ENCODE data around the gene WWC1. TPM values are rescaled to one million over a fixed set of nuclear protein-coding genes. Genes with fewer than 3 reads are reported as not detected.

The WWC1 gene
- total and polyA plus RNA-seq, 10 of the 15 experiments (the other 5 are each of a cell fraction or from before 2014, with no cell fraction given), result 0.50 to 7.8 (median 2.5) TPM

- TF ChIP-seq HDAC2 (IDR thresholded peaks at IDR 0.05) (no peak), KDM1A (IDR thresholded peaks at IDR 0.05; ENCODE audit: borderline replicate concordance) (no peak), MEF2A (IDR thresholded peaks at IDR 0.05; ENCODE audit: insufficient read depth, low read depth, low read length) (no peak)
Observed at GRCh38 chr5:168266016-168266415, 25.4 kb upstream of the WWC1 start (continued).

- FAIRE-seq (peak; percentile 98), DNase-seq (ENCODE audit: low read depth, low spot score) (no peak), ATAC-seq (peak; percentile 97)
- Histone ChIP-seq H3K9ac (ENCODE audit: control insufficient read depth, insufficient read depth, low read length) (no peak overlapping the region), H3K79me2 (ENCODE audit: control insufficient read depth, insufficient read depth, low read length) (no peaks in the 10 kb centered on the region), H3K4me2 (ENCODE audit: control insufficient read depth, insufficient read depth) (peak overlapping the region; percentile 75), H3K27ac (ENCODE audit: control insufficient read depth, insufficient read depth) (no peak overlapping the region), H3K36me3 (ENCODE audit: control insufficient read depth in 2 of 2, insufficient read depth in 2 of 2, low read length in 1 of 2) (no peaks in the 10 kb centered on the region), H3K9me3 (replicated peaks; ENCODE audit: control insufficient read depth, insufficient read depth, low read length) (no peaks in the 10 kb centered on the region), H3K4me1 (ENCODE audit: control insufficient read depth, insufficient read depth, low read length) (peaks cover 3% of the 10 kb centered on the region), H2AFZ (ENCODE audit: control insufficient read depth, low read depth, low read length) (peak overlapping the region; percentile 76), H3K27me3 (replicated peaks in 1 of 2; ENCODE audit: control insufficient read depth in 2 of 2, insufficient read depth in 2 of 2, low read length in 1 of 2) (no peaks in the 10 kb centered on the region), H4K20me1 (ENCODE audit: control insufficient read depth, insufficient read depth) (no peaks in the 10 kb centered on the region), H3K4me3 (peak overlapping the region; percentile 56; the same call in 1 of the 2 replicates)
- ChIA-PET SMC1A (ENCODE audit: uncharacterized antibody, unreplicated experiment) (interaction anchor here (1.0 to 1.4 kb wide), 5 partner anchors 21 to 298 kb away, joined by 3 to 4 read pairs (median 3); no protein-coding TSS in a partner anchor), POLR2A (no interaction called here), CTCF (interaction anchor here (0.6 to 1.5 kb wide), 11 partner anchors 17 to 1324 kb away, joined by 3 to 7 read pairs (median 3); no protein-coding TSS in a partner anchor), RAD21 (ENCODE audit: unreplicated experiment) (interaction anchor here (0.8 to 1.3 kb wide), 5 partner anchors 21 to 437 kb away, joined by 3 read pairs; no protein-coding TSS in a partner anchor)
- BruUV-seq (replicated peaks), result no TSS peak
- WGBS (ENCODE audit: insufficient coverage, insufficient replicate concordance, low lambda C conversion rate, missing lambda C conversion rate), result 15% methylated on average over 30 of the region's 30 CpGs
- in situ Hi-C loops (cut with MboI) (loop anchor here (10.0 kb wide), 1 partner anchor 1036 kb away; the partner anchor contains the start of gene SLIT3), intact Hi-C loops (cut with micrococcal nuclease; ENCODE audit: unreplicated experiment) (loop anchor here (2.0 to 5.0 kb wide), 4 partner anchors 153 to 1034 kb away; partner anchors contain the start of gene RARS1)
- TF ChIP-seq SMC3 (IDR thresholded peaks at IDR 0.05; ENCODE audit: borderline replicate concordance, low read length) (peak; percentile 80), SMARCA5 (IDR thresholded peaks at IDR 0.05) (peak; percentile 14; the same call in 1 of the 2 replicates), TBL1XR1 (IDR thresholded peaks at IDR 0.05; ENCODE audit: low read depth, low read length) (0 out of 2 replicates have a peak, but pooled peaks have one; percentile 26), SP1 (IDR thresholded peaks at IDR 0.05; ENCODE audit: low read depth, low read length) (peak; percentile 7), CTCF (IDR thresholded peaks at IDR 0.05 in 2 of 3, conservative IDR thresholded peaks at IDR 0.05 in 1 of 3; ENCODE audit: control insufficient read depth in 2 of 3, extremely low read depth in 1 of 3, insufficient read depth in 1 of 3, low read depth in 3 of 3, low read length in 3 of 3) (peak; percentile 80 to 89 (median 81)), LARP7 (IDR thresholded peaks at IDR 0.05) (peak; percentile 42; the same call in 1 of the 2 replicates), NR2C2 (IDR thresholded peaks at IDR 0.05; ENCODE audit: borderline replicate concordance, control insufficient read depth, insufficient read length, low read depth) (no peak), IKZF2 (IDR thresholded peaks at IDR 0.05) (0 out of 4 replicates have a peak, but pooled peaks of 1 of the 2 experiments have one; percentile 16), RAD21 (IDR thresholded peaks at IDR 0.05; ENCODE audit: insufficient read depth, low read depth, low read length) (peak; percentile 98), TCF12 (IDR thresholded peaks at IDR 0.05; ENCODE audit: low read depth, low read length) (0 out of 2 replicates have a peak, but pooled peaks have one; percentile 23), BHLHE40 (IDR thresholded peaks at IDR 0.05; ENCODE audit: borderline replicate concordance in 1 of 2, low read depth in 2 of 2, low read length in 1 of 2) (peak; percentile 9 to 16; a peak in 1 of 4 replicates), SPI1 (IDR thresholded peaks at IDR 0.05; ENCODE audit: borderline replicate concordance, insufficient read depth, low read depth, low read length) (peak; percentile 58; the same call in 1 of the 2 replicates), ZNF622 (IDR thresholded peaks at IDR 0.05) (no peak), IRF4 (IDR thresholded peaks at IDR 0.05; ENCODE audit: low read depth, low read length) (no peak), RB1 (IDR thresholded peaks at IDR 0.05; ENCODE audit: borderline replicate concordance) (0 out of 2 replicates have a peak, but pooled peaks have one; percentile 42), YY1 (IDR thresholded peaks at IDR 0.05; ENCODE audit: low read depth, low read length) (peak; percentile 58; the same call in 1 of the 2 replicates), RUNX3 (IDR thresholded peaks at IDR 0.05; ENCODE audit: low read length) (peak; percentile 47), ASH2L (IDR thresholded peaks at IDR 0.05; ENCODE audit: borderline replicate concordance, low read depth) (no peak)
Observed at GRCh38 chr5:168268949-168269936, 22.2 kb upstream of the WWC1 start.
